ENCODE measurements around the gene ABO.
A peak's percentile ranks its signal among the peaks of the same experiment; 100 is the strongest.
"Not testable (repeated sequence)": the region's sequence is repeated elsewhere in the genome, so short reads cannot be mapped to it uniquely, and the experiment has no call there.

Gene ABO

GRCh38 chr9:133239533-133240090 lies 35.4 kb downstream of the ABO start:
- DNase-seq, result no peak

DNA sequence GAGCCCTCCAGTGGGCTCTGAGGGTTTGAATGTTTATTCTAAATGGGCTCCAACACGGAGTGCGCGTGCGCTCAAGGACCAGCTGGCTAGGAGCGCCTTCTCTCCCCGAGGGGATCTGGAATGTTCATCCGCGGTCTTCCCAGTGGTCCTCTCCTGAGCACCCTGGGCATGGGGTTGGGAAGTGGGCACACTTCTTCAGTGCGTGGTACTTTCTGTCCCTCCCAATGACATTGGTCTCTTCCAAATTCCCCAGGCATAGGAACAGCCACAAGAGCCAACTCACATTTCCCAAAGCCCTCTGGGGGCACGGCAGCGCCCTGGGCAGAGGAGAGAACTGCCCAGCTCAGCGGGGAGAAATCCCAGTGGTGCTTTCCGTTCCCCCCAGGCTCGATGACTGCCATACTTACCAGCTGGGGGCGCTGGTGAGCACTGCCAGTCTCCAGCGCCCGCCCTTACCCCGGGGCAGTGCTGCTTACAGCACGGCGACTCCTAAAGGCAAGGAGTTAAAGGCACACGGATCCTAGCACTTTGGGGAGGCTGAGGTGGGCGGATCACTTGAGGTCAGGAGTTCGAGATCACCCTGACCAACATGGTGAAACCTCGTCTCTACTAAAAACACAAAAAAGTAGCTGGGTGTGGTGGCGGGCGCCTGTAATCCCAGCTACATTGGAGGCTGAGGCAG lies 36.0 kb downstream of the ABO start:
- DNase-seq, result peak; percentile 19

- no peak for DNase-seq
Observed at GRCh38 chr9:133238272-133238850, 36.6 kb downstream of the ABO start.

DNA sequence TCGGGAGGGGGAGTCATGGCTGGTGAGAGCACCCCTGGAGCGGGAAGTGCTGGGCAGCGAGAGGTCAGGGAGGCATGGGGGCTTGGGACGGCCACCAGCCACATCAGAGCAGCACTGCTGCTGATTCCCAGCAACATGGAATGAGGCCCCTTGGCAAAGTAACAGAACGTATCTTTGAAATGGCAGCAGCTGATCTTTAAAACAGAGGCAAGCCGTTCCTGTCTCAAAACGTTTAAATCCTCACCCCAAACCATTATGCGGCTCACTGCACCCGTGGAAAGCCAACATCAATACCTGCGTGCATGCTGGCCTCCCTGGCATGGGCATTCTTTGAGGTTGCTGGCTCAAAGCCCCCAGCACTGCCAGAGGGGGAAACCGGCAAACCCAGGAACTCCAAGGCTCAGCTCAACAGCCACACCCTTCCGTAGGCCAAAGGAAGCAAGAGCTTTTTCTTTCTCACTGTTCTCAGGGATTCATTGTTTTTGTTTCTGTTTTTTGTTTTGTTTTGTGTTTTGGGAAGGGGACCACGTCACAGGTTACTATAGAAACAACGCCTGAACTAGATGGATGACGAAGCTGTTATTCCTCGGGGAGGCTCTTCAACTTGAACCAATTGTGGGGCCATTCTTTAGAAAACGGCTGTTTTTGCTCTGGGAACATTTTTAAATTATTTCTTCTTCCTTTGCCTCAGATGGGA lies 37.8 kb downstream of the ABO start:
- peak; percentile 9 for DNase-seq

DNA sequence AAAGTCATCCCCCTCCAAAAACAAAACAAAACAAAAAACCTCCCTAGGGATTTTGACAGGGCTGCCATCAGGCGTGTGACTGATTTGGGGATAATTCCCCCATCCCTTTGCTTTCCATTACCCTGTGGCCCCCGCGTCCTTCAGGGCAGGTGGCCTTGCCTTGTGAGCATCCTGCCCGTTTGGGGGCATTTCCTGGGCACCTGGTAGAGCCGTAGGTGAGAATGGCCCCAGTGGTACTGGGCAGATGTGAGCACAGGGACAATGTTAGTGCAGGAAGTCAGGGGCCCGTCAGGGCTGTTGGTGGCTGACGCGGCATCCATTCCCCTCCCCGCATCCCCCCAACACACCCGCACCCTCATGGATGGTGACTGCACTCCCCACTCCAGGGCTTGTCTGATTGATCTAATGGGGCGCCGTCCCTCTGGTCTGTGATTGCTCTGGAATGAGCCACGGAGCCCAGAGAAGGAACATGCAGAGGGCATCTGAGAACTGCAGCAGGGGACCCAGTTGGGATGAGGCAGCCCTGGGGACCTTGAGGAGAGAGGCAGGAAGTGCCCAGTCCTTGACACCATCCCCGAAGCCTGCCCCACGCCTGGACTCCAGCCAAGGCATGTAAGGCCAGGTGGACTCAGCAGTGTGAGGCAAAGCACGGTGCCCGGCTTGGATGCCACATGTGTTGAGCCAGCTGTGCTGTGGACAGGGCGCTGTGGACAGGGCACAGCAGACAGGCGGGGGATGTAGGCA lies 38.5 kb downstream of the ABO start:
- DNase-seq, result not testable (repeated sequence)

GRCh38 chr9:133235549-133236222 lies 39.3 kb downstream of the ABO start:
- DNase-seq, result no peak

GRCh38 chr9:133234577-133235322 lies 40.3 kb downstream of the ABO start:
- no peak for DNase-seq

DNA sequence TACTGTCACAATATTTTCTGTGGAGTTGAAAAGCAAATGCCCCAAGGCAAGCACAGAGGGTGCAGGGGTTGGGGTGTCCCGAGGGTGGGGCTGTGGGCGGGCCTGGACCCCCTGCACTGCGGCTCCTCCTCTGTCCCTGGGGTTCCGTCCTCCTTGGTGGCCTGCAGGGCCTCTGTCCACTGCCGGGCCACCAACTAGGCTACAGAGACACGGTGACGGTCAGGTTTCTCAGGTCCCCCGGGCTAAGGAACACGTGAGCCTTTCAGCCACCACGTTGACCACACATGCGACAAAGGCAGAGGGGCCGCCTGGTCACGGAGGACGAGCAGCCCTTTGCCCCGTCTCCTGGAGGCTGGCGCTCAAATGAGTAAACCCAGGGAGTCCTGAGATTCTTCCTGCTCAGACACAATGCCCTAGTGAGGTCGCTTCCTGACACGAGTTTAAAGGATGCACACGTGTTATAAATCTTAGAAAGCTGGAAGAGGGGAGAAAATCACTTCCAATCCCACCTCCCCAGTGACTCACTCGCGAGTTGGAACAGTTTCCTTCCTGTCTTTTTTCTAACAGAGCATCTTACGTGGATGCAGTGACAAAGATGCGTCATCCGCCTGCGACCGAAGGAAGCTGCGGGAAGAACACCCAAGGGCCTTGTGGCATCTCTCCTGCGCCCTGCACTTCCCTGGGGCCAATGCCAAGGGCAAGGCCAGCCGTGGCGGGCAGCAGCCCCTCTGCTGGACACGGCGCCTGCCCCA lies 41.1 kb downstream of the ABO start:
- DNase-seq, result no peak

DNA sequence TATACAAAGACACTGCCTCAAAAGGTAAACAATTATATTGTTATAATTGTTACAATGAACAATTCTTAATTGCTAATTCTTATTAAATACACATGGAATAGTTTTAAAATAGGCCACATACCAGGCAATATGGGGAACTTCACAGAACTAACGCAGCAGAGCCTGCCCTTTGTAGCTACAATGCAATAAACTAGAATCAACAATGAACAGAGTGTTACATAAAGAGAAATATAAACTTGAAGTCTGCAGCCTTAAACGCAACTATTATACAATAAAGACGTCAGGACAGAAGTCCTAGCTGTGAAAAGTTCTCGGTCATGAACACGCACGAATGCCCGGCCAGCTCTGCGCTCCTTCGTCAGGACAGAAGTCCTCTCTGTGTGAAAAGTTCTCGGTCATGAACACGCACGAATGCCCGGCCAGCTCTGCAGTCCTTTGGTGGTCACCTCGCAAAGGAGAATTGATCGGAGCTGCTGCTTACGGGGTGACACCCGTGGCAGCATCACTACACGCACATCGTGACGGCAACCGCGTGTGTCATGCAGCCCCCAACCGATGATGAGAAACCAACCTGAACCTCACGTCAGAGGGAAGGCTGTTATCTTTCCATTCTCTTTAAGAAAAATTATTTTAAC lies 43.0 kb downstream of the ABO start:
- DNase-seq, result not testable (repeated sequence)

DNA sequence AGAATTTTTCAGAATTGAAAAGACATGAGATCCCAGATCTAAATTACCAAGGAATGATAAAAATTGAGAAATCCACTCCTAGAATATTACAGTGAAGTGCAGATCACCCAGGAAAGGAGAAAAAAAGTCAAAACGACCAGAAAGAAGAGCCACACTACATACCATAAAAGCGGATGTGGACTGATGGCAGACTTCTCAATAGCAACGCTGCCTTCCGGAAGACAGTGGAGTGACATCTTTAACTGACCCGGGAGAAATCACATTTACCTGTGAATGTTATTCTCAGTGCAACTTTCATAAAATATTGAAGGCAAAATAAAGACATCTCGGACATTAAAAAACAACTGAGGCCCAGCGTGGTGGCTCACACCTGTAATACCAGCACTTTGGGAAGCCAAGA lies 44.5 kb downstream of the ABO start:
- not testable (repeated sequence) for DNase-seq

DNA sequence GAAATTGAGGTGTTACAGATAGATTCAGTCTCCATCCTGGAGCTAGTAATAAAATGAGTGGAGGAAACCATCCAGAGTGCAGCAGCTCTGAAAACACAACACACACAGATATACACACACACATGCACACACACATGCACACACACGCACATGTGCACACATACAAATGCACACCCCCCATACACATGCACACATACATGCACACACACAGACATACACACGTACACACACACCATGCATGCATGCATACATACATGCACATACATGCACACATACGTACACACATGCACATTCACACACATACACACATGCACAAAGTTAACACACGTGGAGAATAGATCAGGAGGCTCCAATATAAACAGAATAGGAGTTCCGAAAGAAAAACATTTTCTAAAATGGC lies 44.9 kb downstream of the ABO start:
- no peak for DNase-seq

GRCh38 chr9:133228474-133229193 lies 46.4 kb downstream of the ABO start:
- DNase-seq, result not testable (repeated sequence)

GRCh38 chr9:133227996-133228395 lies 47.0 kb downstream of the ABO start:
- not testable (repeated sequence) for DNase-seq

DNA sequence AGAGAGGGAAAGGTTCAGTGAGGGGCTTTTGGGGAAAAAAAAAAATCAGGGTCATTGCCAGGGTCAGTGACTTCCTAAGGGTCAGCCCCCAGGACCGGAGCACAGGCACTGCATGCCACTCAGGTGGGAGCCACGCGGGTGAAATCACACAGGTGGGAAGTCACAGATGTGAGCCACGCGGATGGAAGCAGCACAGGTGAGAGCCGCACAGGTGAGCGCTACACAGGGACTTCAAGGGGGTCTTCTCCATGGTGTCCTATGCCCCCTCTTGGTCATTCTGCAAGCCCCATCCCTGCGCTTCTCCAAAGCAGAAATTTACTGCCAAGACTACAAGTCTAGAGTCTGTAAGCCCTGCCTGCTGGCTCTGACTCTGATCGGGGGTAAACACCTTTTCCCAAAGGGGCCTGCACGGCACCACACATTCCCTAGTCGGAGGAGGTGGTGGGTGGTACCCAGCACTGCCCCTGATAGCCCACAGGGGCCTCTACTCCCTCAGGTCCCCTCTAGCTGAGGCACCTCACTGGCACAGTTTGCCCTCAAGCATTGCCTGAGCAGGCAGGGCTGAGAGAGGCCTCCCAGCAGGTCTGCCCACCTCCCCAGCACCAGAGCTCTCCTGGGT lies 47.6 kb downstream of the ABO start:
- DNase-seq, result no peak

- no peak for DNase-seq
Observed at GRCh38 chr9:133226219-133227171, 48.5 kb downstream of the ABO start.

DNA sequence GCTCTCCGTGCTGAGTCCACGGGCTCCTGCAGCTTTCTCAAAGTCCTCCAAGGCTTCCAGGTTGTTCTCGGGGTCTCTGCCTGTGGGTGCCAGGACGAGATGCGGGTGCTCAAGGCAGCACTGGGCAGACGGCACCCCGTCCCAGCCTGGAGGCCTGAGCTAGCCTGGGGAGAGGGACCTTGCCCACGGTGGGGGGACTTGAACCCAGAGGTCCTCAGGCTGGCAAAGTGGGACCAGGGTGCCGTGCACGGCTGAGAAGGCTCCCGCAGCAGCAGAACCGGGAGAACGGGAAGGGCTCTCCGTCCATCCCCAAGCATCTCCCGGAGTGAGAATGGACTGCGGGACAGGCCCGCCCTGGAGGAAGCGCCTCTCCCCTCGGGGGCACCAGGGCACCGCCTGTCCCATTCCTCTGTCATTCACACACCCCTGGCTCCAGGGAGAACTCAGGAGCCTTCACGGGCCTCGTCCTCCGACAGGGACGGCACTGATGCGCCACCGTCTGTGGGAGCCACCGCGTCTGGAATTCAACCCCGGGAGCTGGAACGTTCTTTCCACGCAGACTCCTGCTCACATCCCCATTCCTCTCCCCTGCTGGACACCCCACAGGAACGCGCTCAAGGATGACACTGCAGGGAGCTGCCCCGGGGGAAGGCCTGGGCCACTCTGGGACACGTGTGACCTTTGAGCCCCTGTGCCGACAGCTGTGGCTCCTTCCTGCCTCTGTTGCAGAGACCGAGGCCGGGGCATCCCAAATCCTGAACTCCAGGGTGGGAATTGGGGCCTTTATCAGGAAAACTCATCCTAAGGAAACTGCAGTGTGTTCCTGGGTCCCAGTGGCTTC lies 49.6 kb downstream of the ABO start:
- DNase-seq, result no peak

GRCh38 chr9:133224762-133225161 lies 50.2 kb downstream of the ABO start:
- no peak for DNase-seq

All from kidney glomerular epithelial cell (primary cell).